Measurements from ENCODE around the gene ZNF319.

- no peak for TF ChIP-seq CTCF (optimal IDR thresholded peaks at IDR 0.05 in 1 of 3, IDR thresholded peaks at IDR 0.05 in 1 of 3, conservative IDR thresholded peaks at IDR 0.05 in 1 of 3; ENCODE audit: extremely low read depth in 1 of 3, insufficient read depth in 2 of 3, low read length in 3 of 3)
- no peak for TF ChIP-seq EZH2 (IDR thresholded peaks at IDR 0.05; ENCODE audit: low read length)
Observed at GRCh38 chr16:58024486-58025350, 24.2 kb upstream of the ZNF319 start.

Measured in keratinocyte (primary cell).